Forelimb muscle (tissue), 1 donor: ENCODE results near the gene CDKAL1. TPM values are rescaled to one million over a fixed set of nuclear protein-coding genes. Genes with fewer than 3 reads are reported as not detected.
"Not testable (repeated sequence)": the region's sequence is repeated elsewhere in the genome, so short reads cannot be mapped to it uniquely, and the experiment has no call there.

ENCODE experiments used
- DNase-seq: peaks from one replicate; pipeline ENCODE4 v3.0.0-alpha.2; 2013; ENCODE audit warnings: low read depth
- polyA plus RNA-seq: library from polyadenylated mRNA; unstranded; fragments of 120-200 nt; gene quantifications from one replicate; pipeline ENCODE4 v1.2.1, GENCODE V29; 2013; ENCODE audit not compliant: insufficient read length

Gene CDKAL1
- polyA plus RNA-seq, 1 donor, result 12.7 TPM

GRCh38 chr6:21171801-21172200, 637.5 kb downstream of the CDKAL1 start:
- DNase-seq, result no peak

- no peak for DNase-seq
These were observed 638.8 kb downstream of the CDKAL1 start for GRCh38 chr6:21173031-21173430.

GRCh38 chr6:21173678-21174077, 639.4 kb downstream of the CDKAL1 start:
- DNase-seq, result no peak

DNA sequence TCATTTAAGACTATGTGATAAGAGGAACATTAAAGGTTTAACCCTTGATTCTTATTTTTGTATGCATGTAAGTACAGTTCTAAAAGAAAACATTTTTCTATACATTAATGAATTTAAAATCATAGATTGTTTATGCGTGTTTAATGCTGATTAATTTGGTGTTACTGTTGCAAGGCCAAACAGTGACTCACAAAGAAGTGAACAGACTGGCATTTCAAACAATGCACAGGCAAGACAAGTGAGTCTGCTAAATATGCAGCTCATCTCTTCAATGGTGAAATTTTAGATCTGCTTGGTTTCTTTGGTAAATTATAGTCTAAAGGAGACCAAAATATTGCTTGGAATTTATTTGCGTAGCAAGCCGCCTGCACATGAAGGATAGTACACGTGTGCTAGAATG, 641.9 kb downstream of the CDKAL1 start:
- no peak for DNase-seq

DNA sequence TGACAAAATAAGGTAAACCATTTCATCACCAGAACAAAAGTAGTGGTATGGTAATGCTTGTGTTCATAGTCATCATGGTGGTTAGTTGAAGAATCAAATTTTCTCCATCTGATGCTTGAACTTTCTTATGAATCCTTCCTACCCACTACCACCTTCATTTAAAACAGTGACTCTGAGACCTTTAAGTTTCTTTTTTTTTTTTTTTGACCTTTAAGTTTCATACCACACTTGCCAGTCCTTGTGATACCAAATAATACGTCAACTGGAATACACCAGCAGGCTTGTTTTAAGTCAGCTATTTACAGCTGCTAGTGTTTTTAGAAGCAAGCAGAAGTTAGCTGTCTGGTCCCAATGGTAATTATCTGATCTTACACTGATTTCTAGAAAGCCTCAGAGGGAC, 645.9 kb downstream of the CDKAL1 start:
- no peak for DNase-seq

DNA sequence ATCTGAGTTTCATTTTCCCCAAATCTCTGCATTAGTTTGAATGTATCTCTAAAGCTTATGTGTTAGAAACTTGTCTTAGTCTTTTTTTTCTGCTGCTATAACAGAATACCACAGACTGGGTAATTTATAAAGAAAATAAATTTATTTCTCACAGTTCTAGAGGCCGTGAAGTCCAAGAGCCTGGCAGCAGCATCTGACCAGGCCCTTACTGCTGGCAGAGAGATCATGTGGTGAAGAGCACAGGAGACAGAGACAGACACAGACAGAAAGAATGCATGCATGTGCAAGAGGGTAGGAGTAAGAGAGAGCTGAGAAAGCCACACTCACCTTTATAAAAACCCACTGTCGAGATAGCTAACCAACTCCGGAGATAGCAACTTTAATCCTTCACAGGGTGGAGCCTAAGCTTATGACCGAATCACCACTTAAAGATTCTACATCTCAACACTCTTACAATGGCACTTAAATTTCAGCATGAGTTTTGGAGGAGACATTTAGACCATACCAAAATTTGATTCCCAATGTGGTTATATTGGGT, 646.6 kb downstream of the CDKAL1 start:
- no peak for DNase-seq

GRCh38 chr6:21181866-21182265, 647.6 kb downstream of the CDKAL1 start:
- no peak for DNase-seq

DNA sequence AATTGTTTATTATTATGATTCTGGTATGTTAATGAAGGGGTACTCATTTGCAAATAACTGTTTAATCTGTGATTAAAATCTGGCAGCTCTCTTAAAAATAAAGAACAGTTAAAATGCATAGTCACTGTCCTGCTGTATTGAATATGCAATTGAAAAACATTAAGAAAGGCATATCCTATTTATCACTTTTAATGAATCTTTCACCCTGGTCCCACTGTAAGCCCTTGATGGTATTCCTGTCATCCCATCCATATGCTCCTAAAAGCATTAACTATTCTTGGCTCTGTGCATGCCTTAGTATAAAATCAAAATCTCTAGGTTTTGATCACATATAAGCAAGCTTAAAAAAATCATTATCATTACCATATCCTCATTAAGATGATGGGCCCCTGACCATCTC, 648.3 kb downstream of the CDKAL1 start:
- DNase-seq, result no peak

GRCh38 chr6:21185861-21186478, 651.7 kb downstream of the CDKAL1 start:
- no peak for DNase-seq

DNA sequence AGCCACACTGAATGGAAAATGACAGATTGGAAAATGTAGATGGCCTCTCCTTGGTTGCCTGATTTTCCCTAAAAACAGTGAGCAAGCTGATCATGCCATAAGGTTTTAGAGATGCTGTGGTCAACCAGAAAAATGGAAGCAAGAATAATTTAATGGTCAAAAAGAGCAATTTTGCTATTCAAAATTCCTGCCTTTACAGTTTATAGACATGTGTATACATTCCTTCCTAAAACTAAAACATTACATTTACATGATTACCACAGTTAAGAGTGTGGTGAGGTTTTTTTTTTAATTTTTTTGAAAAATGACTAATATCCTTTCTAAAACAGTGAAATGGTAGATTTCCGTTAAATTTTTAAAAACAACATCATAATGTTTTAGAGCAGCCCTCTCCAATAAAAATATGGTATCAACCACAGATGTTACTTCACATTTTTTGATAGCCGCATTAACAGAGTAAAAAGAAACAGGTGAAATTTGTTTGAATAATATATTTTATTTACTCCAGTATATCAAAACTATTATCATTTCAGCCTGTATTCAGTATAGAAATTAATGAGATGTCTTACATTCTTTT, 652.3 kb downstream of the CDKAL1 start:
- no peak for DNase-seq

DNA sequence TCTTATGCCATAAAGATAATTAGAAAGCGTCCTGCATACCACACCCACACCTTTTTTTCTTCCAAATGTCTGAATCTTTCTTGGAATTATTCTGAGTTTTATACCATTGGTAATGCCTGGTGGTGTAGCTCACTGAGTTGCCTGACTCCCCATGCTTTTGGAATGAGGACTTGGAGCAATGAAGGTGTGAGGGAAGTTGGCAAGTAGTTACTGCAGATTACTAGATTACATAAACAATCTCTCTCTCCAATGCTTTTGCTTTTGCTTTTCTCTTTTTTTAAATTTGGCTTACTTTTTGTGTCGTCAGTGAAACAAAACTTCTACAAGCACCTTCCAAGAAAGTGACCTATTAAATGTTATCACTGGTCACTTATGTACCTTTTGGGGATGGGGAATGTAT, 653.2 kb downstream of the CDKAL1 start:
- DNase-seq, result no peak

- DNase-seq, result no peak
These were observed 654.4 kb downstream of the CDKAL1 start for GRCh38 chr6:21188505-21189223.

GRCh38 chr6:21189759-21190158, 655.5 kb downstream of the CDKAL1 start:
- no peak for DNase-seq

DNA sequence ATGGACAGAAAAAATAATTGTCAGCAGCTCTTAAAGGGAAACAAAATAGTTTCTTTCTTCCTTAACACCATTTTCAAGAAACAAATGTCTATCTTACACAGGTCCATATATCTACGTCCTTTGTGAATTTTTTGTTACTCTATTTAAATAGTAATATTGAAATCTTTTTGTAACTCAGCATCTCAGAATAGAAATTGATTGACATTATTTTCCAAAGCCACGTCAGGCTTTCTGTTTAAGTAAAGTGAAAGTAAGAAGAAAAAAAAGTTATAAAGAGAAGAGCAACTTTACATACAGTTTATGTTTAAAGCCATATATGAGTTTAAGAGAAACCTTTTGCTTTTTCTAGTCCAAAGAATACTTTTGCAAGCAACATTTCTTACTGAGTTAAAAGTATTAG, 656.4 kb downstream of the CDKAL1 start:
- DNase-seq, result no peak

GRCh38 chr6:21193790-21194475, 659.7 kb downstream of the CDKAL1 start:
- DNase-seq, result no peak

DNA sequence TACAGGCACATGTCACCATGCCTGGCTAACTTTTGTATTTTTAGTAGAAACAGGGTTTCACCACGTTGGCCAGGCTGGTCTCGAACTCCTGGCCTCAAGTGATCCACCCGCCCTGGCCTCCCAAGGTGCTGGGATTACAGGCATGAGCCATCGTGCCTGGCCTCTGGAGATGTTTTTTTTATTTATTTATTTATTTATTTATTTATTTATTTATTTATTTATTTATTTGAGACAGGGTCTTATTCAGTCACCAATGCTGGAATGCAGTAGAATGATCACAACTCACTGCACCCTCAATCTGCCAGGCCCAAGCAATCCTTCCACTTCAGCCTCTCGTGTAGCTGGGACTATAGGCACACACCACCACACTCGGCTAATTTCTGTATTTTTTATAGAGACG, 661.0 kb downstream of the CDKAL1 start:
- not testable (repeated sequence) for DNase-seq

DNA sequence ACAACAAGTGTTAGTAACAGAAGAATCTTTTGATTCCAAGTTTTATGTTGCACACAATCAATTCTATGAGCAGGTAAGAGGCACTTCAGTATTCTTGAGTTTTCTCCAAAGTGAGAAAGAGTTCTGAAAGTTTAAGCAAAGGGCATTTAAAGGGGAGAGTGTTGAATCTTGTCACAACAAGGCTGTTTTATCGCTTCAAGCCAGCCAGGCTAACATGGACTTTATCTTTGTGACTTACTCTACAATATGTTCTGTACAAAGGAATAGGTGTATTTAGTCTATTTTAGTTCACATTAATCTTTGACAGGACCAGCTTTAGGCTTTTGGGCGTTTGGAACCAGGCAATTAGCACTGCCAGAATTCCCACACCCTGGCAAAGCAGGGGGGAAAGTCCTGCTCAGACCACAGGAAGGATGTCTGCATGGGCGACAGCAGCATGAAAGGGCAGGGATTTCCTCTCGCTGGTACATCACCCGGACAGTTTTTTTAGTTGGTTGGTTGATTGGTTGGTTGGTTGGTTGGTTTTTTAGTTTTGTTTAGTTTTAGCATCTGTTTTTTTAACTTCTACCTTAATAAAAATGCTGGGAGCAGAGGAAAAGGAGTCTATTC, 663.9 kb downstream of the CDKAL1 start:
- DNase-seq, result no peak

DNA sequence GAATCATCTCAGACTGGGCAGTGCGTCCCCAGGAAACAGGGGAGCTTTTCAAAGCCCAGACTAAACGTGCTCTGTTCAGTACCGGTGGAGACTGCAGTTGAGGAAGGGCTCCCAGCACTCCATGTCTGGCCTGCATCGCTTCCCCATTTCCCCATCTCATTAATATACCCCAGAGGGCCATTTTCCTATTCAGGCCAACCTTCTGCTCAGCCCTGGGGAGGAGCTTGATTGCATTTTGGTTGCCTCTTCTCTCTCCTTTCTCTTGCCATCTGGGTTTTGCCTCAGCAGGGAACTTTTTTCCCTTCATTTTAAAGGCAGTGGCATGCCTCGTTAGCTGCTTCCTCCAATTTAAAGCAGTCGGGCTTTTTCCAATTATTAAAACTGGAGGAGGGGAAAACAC, 665.0 kb downstream of the CDKAL1 start:
- DNase-seq, result no peak

DNA sequence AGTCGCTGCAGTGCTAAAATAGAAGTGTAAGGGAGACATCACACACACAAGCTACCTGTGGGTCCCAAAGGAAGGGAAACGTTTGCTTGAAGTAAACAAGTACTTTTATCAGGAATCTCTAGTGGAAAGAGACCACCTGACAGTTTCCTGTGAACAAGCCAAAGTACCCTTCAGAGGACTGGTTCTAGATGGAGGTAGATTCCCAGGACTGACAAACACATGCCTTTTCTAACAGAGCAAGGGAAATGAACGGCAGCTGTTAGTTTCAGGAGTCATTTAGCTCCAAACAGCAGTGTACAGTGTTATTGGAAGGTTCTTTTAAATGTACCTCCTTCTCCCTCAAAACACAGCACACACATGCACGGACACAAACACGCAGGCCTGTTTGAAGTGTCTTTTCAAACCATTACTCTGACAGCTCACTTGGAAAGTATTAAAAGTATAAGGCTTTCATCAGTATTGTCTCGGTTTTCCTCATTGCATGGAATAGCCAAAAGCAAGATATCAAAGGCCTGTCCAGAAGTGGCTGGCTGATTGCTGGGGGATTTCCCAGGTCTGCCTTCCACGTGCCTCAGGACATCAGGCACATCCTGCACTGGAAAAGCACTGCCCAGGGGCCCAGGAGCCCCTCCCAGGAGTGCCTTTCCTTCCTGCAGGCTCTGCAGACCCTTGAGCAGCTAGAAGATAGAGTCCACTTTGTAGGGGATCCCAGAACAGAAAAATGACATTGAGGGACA, 666.0 kb downstream of the CDKAL1 start:
- DNase-seq, result no peak

DNA sequence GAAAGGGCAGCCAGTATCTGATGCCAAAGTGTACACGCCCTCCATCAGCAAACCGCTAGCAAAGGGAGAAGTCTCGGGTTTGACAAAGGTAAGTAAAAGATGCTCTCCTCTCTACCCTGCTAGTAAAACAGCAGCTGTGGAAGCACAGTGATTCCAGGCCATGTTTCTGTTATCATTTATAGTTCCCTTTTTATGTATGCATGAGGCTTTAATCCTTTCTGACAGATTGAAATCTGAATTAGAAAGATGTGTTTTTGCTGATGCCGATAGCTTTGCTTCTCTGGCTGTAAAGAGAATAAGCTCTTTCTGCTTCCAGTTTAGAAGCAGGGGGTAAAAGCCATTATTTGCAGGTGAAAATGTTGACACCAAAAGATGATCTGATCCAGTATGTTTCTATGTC, 666.9 kb downstream of the CDKAL1 start:
- DNase-seq, result no peak

DNA sequence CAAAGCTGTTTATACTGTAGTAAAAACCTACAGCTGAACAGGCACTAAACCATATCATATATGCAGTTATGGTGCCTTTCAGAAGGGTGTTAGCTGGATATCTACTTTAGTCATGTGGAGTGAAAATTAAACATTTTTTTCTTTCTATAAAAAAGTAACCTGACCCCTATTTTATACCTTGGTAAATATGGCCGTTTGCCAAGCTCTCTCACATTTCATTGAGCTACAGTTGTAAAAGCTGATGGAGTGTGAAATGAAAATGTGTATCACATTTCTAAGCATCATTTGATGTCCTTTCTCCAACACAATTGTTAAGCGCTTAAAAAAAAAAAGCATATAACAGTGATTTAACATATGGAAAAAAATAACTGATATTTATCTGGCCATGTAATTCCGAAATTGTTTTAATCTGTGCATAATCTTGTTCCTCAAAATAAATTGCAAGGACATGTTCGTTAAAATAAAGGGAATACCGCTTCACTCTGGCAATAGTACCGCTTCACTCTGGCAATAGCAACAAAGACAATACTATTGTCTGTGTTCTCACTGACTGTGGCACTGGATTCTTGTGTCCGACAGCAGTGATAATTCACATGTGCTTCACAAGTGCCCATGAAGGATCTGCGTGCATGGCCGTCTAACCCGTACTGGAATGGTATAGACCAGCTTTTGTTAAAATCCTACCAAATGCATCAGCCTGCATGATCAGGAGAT, 667.5 kb downstream of the CDKAL1 start:
- DNase-seq, result no peak
